ENCODE measurements around the gene FILIP1.

Gene FILIP1

DNA sequence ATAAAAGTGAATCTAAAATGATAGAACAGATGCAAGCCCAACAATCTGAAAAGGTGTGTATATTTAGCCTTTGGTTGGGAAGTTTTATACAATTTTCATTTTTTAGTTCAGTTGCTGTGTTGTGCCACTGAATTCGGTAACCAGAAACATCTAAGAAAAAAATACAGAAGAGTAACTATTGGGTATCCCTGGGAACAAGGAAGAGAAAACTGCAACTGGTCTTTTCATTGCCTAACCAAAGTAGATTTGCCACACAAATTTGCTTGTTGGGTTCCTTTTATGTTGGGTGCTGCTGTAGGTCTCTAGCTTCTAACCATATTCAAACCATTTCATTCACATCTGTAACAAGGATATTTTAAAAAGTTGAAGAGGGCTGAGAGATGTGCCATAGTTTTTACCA, 206.2 kb downstream of the FILIP1 start:
- in situ Hi-C loops (cut with HindIII; ENCODE audit: low sequenced_read_pairs), result no loop called here
- TF ChIP-seq, protein P1, sequence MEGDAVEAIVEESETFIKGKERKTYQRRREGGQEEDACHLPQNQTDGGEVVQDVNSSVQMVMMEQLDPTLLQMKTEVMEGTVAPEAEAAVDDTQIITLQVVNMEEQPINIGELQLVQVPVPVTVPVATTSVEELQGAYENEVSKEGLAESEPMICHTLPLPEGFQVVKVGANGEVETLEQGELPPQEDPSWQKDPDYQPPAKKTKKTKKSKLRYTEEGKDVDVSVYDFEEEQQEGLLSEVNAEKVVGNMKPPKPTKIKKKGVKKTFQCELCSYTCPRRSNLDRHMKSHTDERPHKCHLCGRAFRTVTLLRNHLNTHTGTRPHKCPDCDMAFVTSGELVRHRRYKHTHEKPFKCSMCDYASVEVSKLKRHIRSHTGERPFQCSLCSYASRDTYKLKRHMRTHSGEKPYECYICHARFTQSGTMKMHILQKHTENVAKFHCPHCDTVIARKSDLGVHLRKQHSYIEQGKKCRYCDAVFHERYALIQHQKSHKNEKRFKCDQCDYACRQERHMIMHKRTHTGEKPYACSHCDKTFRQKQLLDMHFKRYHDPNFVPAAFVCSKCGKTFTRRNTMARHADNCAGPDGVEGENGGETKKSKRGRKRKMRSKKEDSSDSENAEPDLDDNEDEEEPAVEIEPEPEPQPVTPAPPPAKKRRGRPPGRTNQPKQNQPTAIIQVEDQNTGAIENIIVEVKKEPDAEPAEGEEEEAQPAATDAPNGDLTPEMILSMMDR (IDR thresholded peaks at IDR 0.05; ENCODE audit: low read depth, low read length, missing control alignments), result no peak
- no peak overlapping the region for H3K4me3 ChIP-seq (ENCODE audit: low read depth, low read length)
- no peak for DNase-seq (ENCODE audit: low read depth)

DNA sequence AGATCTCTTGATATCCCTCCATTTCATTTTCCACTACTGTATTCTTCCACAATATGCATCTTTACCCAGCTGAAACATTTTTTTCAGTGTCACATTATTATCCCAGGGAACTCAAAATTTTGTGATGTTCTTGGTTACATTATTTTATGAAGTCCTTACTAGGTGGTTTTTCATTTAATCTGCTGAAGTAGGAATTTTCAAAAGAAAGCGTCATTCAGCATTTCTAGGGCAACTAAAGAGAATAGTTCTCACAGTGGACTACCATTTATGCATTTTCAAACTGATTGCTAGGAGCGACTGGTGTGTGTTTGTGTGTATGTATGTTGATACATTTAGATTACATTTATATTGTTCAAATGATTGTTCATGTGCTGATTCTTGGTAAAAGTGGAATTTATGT, 206.6 kb downstream of the FILIP1 start:
- in situ Hi-C loops (cut with HindIII; ENCODE audit: low sequenced_read_pairs), result no loop called here
- TF ChIP-seq, protein P1 (IDR thresholded peaks at IDR 0.05; ENCODE audit: low read depth, low read length, missing control alignments), result no peak
- DNase-seq (ENCODE audit: low read depth), result no peak
- H3K4me3 ChIP-seq (ENCODE audit: low read depth, low read length), result no peak overlapping the region

GRCh38 chr6:75285283-75285639, 208.3 kb downstream of the FILIP1 start:
- DNase-seq (ENCODE audit: low read depth), result no peak
- H3K4me3 ChIP-seq (ENCODE audit: low read depth, low read length), result peak overlapping the region; percentile 91

GRCh38 chr6:75284632-75285282, 208.8 kb downstream of the FILIP1 start, which contains the start of gene TMEM30A:
TSS of gene TMEM30A (minus strand) at chr6:75284792. CDS start at chr6:75284638, 154 bp downstream.
- in situ Hi-C loops (cut with HindIII; ENCODE audit: low sequenced_read_pairs), result no loop called here
- DNase-seq (ENCODE audit: low read depth), result peak; percentile 98
- H3K4me3 ChIP-seq (ENCODE audit: low read depth, low read length), result peak within 1 kb of the TSS; percentile 91
- TF ChIP-seq, protein P1 (IDR thresholded peaks at IDR 0.05; ENCODE audit: low read depth, low read length, missing control alignments), result no peak

More at GRCh38 chr6:75285283-75285639, 208.3 kb downstream of the FILIP1 start:
- TF ChIP-seq, protein P1 (IDR thresholded peaks at IDR 0.05; ENCODE audit: low read depth, low read length, missing control alignments), result no peak
- in situ Hi-C loops (cut with HindIII; ENCODE audit: low sequenced_read_pairs), result no loop called here

- TF ChIP-seq, protein P1 (IDR thresholded peaks at IDR 0.05; ENCODE audit: low read depth, low read length, missing control alignments), result no peak
- in situ Hi-C loops (cut with HindIII; ENCODE audit: low sequenced_read_pairs), result no loop called here
- DNase-seq (ENCODE audit: low read depth), result no peak
- peak overlapping the region; percentile 91 for H3K4me3 ChIP-seq (ENCODE audit: low read depth, low read length)
Measured at GRCh38 chr6:75283907-75284631, 209.5 kb downstream of the FILIP1 start.

DNA sequence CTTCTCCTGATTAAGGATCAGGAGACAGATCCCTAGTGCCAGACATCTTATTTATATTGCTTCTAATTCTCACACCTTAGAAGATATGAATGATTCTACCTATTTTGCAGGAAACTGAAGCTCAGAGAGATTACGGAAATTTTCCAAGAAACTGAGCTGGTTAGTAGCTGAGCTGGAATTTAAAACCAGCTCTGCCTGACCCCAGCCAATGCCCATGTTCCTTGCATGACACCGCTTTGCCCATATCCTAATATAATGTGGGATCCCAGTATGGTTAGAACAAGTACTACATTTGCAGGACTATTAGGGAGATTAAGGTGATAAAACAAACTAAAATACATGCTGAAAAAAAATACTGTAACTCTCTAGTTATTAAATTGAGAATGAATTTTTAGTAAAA, 210.9 kb downstream of the FILIP1 start:
- H3K4me3 ChIP-seq (ENCODE audit: low read depth, low read length), result peak overlapping the region; percentile 91
- DNase-seq (ENCODE audit: low read depth), result no peak
- in situ Hi-C loops (cut with HindIII; ENCODE audit: low sequenced_read_pairs), result no loop called here
- TF ChIP-seq, protein P1 (IDR thresholded peaks at IDR 0.05; ENCODE audit: low read depth, low read length, missing control alignments), result no peak
